H1 (cell line): ENCODE data around the gene CDK5R1. TPM values are rescaled to one million over a fixed set of nuclear protein-coding genes. Genes with fewer than 3 reads are reported as not detected.

Source experiments
- CTCF ChIA-PET: fragments of 300-600 bp; sonication (Branson Sonifier 250); formaldehyde crosslinking; loops from one replicate; lab custom pipeline; 2021; ENCODE audit not compliant: partially characterized antibody; lab: Charles Lee
- POLR2A ChIA-PET: fragments of 300-600 bp; sonication (Branson Sonifier 250); formaldehyde crosslinking; loops from one replicate; lab custom pipeline; 2021; ENCODE audit warnings: inconsistent platforms; ENCODE audit not compliant: partially characterized antibody; lab: Charles Lee
- DNase-seq, 2 experiments: peaks; one replicate each; pipeline versions ENCODE4 v3.0.0 to v3.0.0-alpha.2; 2010 to 2022; ENCODE audit warnings: low spot score in 2 of 2, low read depth in 1 of 2, mixed read lengths in 1 of 2
- FAIRE-seq: peaks from 2 replicates; lab custom pipeline; 2011; peaks lifted over from hg19 to GRCh38; lab: Jason Lieb, UNC
- H2AFZ ChIP-seq: 2 replicates; pipeline ENCODE4 v1.8.1; 2012; ENCODE audit warnings: low read length, inconsistent platforms
- H2AK5ac ChIP-seq: 2 replicates; pipeline ENCODE4 v1.6.1; 2013; ENCODE audit warnings: low read depth, low read length
- H2BK120ac ChIP-seq: replicated peaks from 2 replicates; pipeline ENCODE3; 2013; ENCODE audit warnings: low read depth, low read length, inconsistent platforms
- H2BK12ac ChIP-seq: 2 replicates; pipeline ENCODE4 v1.6.1; 2013; ENCODE audit warnings: low read depth, low read length
- H2BK15ac ChIP-seq: 2 replicates; pipeline ENCODE4 v1.6.1; 2013; ENCODE audit warnings: low read length
- H2BK20ac ChIP-seq: 2 replicates; pipeline ENCODE4 v1.6.1; 2013; ENCODE audit warnings: low read length
- H2BK5ac ChIP-seq: 2 replicates; pipeline ENCODE4 v1.6.1; 2013; ENCODE audit warnings: low read depth, low read length
- H3K14ac ChIP-seq: 2 replicates; pipeline ENCODE4 v1.6.1; 2013; ENCODE audit warnings: inconsistent platforms; ENCODE audit not compliant: insufficient read length
- H3K18ac ChIP-seq: 2 replicates; pipeline ENCODE4 v1.6.1; 2013; ENCODE audit warnings: low read length; ENCODE audit errors: extremely low read depth
- H3K23ac ChIP-seq: 2 replicates; pipeline ENCODE4 v1.6.1; 2013; ENCODE audit warnings: inconsistent platforms; ENCODE audit not compliant: insufficient read length
- H3K23me2 ChIP-seq: 2 replicates; pipeline ENCODE4 v1.6.1; 2013; ENCODE audit warnings: low read depth, low read length
- H3K27ac ChIP-seq: 2 replicates; pipeline ENCODE4 v1.6.1; 2011; ENCODE audit warnings: low read depth, low read length, inconsistent platforms
- H3K27me3 ChIP-seq, 4 experiments: replicated peaks in 1 of 4; 1 replicate in 1 of 4; 2 replicates in 3 of 4; pipeline versions ENCODE4 v1.6.1 to v1.8.1; 2011 to 2013; ENCODE audit warnings: low read length in 3 of 4, mild to moderate bottlenecking in 3 of 4, inconsistent platforms in 2 of 4, mixed read lengths in 2 of 4, moderate library complexity in 1 of 4; ENCODE audit not compliant: control insufficient read depth in 3 of 4, insufficient read depth in 3 of 4; ENCODE audit errors: extremely low read depth in 1 of 4
- H3K36me3 ChIP-seq, 4 experiments: 2 replicates each; pipeline versions ENCODE4 v1.6.1 to v1.8.1; 2011 to 2013; ENCODE audit warnings: mild to moderate bottlenecking in 4 of 4, low read length in 3 of 4, moderate library complexity in 2 of 4, control low read depth in 1 of 4, inconsistent platforms in 1 of 4; ENCODE audit not compliant: insufficient read depth in 4 of 4, control insufficient read depth in 2 of 4
- H3K4ac ChIP-seq: replicated peaks from 2 replicates; pipeline ENCODE3; 2013; ENCODE audit warnings: low read length, low read depth, mixed read lengths, inconsistent platforms; ENCODE audit not compliant: insufficient read length
- H3K4me1 ChIP-seq, 4 experiments: replicated peaks in 1 of 4; 1 replicate in 1 of 4; 2 replicates in 3 of 4; pipeline versions ENCODE4 v1.6.1 to v1.8.1; 2011 to 2013; ENCODE audit warnings: low read length in 3 of 4, inconsistent platforms in 2 of 4, mixed read lengths in 1 of 4; ENCODE audit not compliant: insufficient read depth in 4 of 4, control insufficient read depth in 3 of 4
- H3K4me2 ChIP-seq, 2 experiments: 2 replicates each; pipeline versions ENCODE4 v1.6.1 to v1.8.1; 2011 to 2013; ENCODE audit warnings: low read depth in 2 of 2, low read length in 2 of 2, control low read depth in 1 of 2, inconsistent platforms in 1 of 2, mild to moderate bottlenecking in 1 of 2; ENCODE audit not compliant: insufficient read depth in 1 of 2
- H3K4me3 ChIP-seq, 4 experiments: fragments of 200-600, 300-600 bp in 1 of 4; sonication (generic), shearing (Covaris generic), sonication (Bioruptor Twin) in 1 of 4; 2 replicates each; pipeline versions ENCODE4 v1.5.1 to v1.8.1; 2011 to 2016; ENCODE audit warnings: low read length in 4 of 4, low read depth in 3 of 4, control low read depth in 2 of 4, inconsistent platforms in 2 of 4, mild to moderate bottlenecking in 2 of 4, mixed read lengths in 1 of 4, moderate library complexity in 1 of 4; ENCODE audit not compliant: insufficient read depth in 2 of 4; ENCODE audit errors: extremely low read depth in 1 of 4
- H3K56ac ChIP-seq: replicated peaks from 2 replicates; pipeline ENCODE3; 2013; ENCODE audit warnings: low read depth, mild to moderate bottlenecking, mixed read lengths, low read length, inconsistent platforms; ENCODE audit not compliant: insufficient read length
- H3K79me1 ChIP-seq: 2 replicates; pipeline ENCODE4 v1.6.1; 2013; ENCODE audit warnings: low read depth, low read length, control low read depth
- H3K79me2 ChIP-seq, 2 experiments: 2 replicates each; pipeline versions ENCODE4 v1.6.1 to v1.8.1; 2012 to 2013; ENCODE audit warnings: low read length in 2 of 2, mild to moderate bottlenecking in 2 of 2, inconsistent platforms in 1 of 2; ENCODE audit not compliant: insufficient read depth in 2 of 2, control insufficient read depth in 1 of 2
- H3K9ac ChIP-seq, 4 experiments: replicated peaks in 1 of 4; 1 replicate in 1 of 4; 2 replicates in 3 of 4; pipeline versions ENCODE4 v1.6.1 to v1.8.1; 2011 to 2013; ENCODE audit warnings: low read depth in 3 of 4, low read length in 3 of 4, control low read depth in 2 of 4, mild to moderate bottlenecking in 2 of 4, moderate library complexity in 2 of 4, inconsistent platforms in 1 of 4; ENCODE audit errors: extremely low read depth in 1 of 4
- H3K9me3 ChIP-seq, 2 experiments: 2 replicates each; pipeline versions ENCODE4 v1.6.1 to v1.8.1; 2012 to 2013; ENCODE audit warnings: mild to moderate bottlenecking in 2 of 2, moderate library complexity in 2 of 2, control low read depth in 1 of 2, inconsistent platforms in 1 of 2, low read depth in 1 of 2, low read length in 1 of 2, mixed read lengths in 1 of 2; ENCODE audit not compliant: insufficient read depth in 2 of 2
- H4K20me1 ChIP-seq, 2 experiments: replicated peaks in 1 of 2; 2 replicates each; pipeline versions ENCODE3 to v1.8.1; 2011 to 2013; ENCODE audit warnings: inconsistent platforms in 2 of 2, low read length in 2 of 2, mild to moderate bottlenecking in 1 of 2; ENCODE audit not compliant: insufficient read depth in 2 of 2, control insufficient read depth in 1 of 2
- H4K5ac ChIP-seq: 2 replicates; pipeline ENCODE4 v1.6.1; 2013; ENCODE audit warnings: low read length, low read depth, mixed read lengths, inconsistent platforms; ENCODE audit not compliant: insufficient read length
- H4K8ac ChIP-seq: 2 replicates; pipeline ENCODE4 v1.8.0; 2013; ENCODE audit warnings: mild to moderate bottlenecking, moderate library complexity, low read length, inconsistent platforms; ENCODE audit not compliant: insufficient read depth; ENCODE audit errors: extremely low read depth
- H4K91ac ChIP-seq: replicated peaks from 2 replicates; pipeline ENCODE3; 2013; ENCODE audit warnings: low read length, mixed read lengths, inconsistent platforms; ENCODE audit not compliant: insufficient read length
- BACH1 ChIP-seq: IDR thresholded peaks from 2 replicates; pipeline ENCODE4 v1.6.1; 2012; ENCODE audit warnings: low read length, improper control_type of control experiment
- YY1 ChIP-seq: IDR thresholded peaks from 2 replicates; pipeline ENCODE4 v1.6.1; 2011; ENCODE audit warnings: low read depth, mild to moderate bottlenecking, low read length
- WGBS, 2 experiments: shearing (Covaris generic) in 1 of 2; methylation state at CpG; one replicate each; pipeline versions ENCODE4 v1.1.6 to v1.1.7; 2013 to 2015; ENCODE audit warnings: low lambda C conversion rate in 2 of 2, mixed read lengths in 2 of 2, inconsistent platforms in 1 of 2, low coverage in 1 of 2, missing lambda C conversion rate in 1 of 2; ENCODE audit not compliant: insufficient replicate concordance in 2 of 2, insufficient coverage in 1 of 2, insufficient read length in 1 of 2; ENCODE audit errors: extremely low coverage in 1 of 2, missing lambda C conversion rate in 1 of 2; 5-methylcytosine and 5-hydroxymethylcytosine counted together
- polyA plus RNA-seq, 7 experiments: library from polyadenylated mRNA; depleted of rRNA in 3 of 7; stranded (reverse) in 5 of 7; unstranded in 2 of 7; fragments of >200 nt in 5 of 7; fragments of 200-250 nt in 2 of 7; gene quantifications; 1 replicate in 5 of 7; 2 replicates in 1 of 7; 4 replicates in 1 of 7; pipeline versions ENCODE4 v1.2.1 to v1.2.3, GENCODE V29; 2011 to 2013; ENCODE audit warnings: missing spikeins in 2 of 7, mixed read lengths in 2 of 7
- total RNA-seq: library from RNA; stranded (reverse); fragmentation: NEBNext Ultra II Directional; extraction: Animal tissue kit (Norgen Biotek cat#: 25700); gene quantifications from 2 replicates; pipeline ENCODE4 v1.2.1, GENCODE V29; 2021

CDK5R1 gene
- total and polyA plus RNA-seq, 2 of the 8 experiments (the other 6 are each of a cell fraction or from before 2014, with no cell fraction given), result 2.7 to 9.9 TPM

DNA sequence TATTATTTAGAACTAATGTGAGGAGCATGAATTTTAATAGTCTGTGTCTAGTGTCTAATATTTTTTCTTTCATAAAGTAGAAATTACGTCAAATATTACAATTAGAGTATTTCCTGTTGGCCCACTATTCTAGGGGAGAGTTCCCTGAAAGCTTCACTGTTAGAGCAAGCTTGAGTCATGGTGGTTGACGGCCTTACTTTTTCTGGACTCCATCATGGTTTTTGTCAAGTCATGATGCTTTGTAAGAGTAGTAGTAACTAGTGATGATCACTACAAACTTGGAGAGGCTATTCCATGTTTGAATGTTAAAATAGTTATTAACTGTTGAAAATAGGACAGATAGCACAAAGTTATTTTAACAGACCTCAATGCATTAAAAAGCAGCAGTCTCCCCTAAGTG lies 40.8 kb upstream of the CDK5R1 start:
- ChIA-PET CTCF (interaction anchor here (1.1 to 4.8 kb wide), 3 partner anchors 17 to 27 kb away, joined by 3 to 47 read pairs (median 3); no protein-coding TSS in a partner anchor), POLR2A (interaction anchor here (1.0 to 3.3 kb wide), 7 partner anchors 38 to 175 kb away, joined by 3 to 15 read pairs (median 4); partner anchors contain the start of gene CDK5R1)
- Histone ChIP-seq H3K27me3 (peaks cover 0 to 2% (median 0%) of the 10 kb centered on the region in 4 experiments; a peak in 1 of 7 replicates), H3K79me2 (peaks cover 18 to 56% of the 10 kb centered on the region in 2 experiments), H2BK20ac (no peak overlapping the region), H3K23me2 (no peaks in the 10 kb centered on the region), H2BK12ac (no peak overlapping the region), H3K36me3 (peaks cover 0 to 38% (median 11%) of the 10 kb centered on the region in 4 experiments; a peak in 5 of 8 replicates), H2AFZ (no peak overlapping the region), H3K4me1 (peaks cover 0 to 4% (median 1%) of the 10 kb centered on the region in 4 experiments; a peak in 2 of 7 replicates), H4K8ac (no peak overlapping the region), H2AK5ac (no peak overlapping the region), H3K4ac (no peak overlapping the region), H2BK5ac (no peak overlapping the region), H2BK15ac (no peak overlapping the region), H3K9me3 (peaks cover 9% of the 10 kb centered on the region in 2 experiments; a peak in 3 of 4 replicates), H3K9ac (peak overlapping the region in 1 of 4 experiments; percentile 40; a peak in 1 of 7 replicates), H3K23ac (no peak overlapping the region), H4K91ac (no peak overlapping the region), H3K79me1 (no peaks in the 10 kb centered on the region; the same call in 1 of the 2 replicates), H3K56ac (no peak overlapping the region), H4K20me1 (peaks cover 3 to 6% of the 10 kb centered on the region in 2 experiments), H4K5ac (no peak overlapping the region), H3K18ac (no peak overlapping the region), H3K4me2 (peak overlapping the region; percentile 77 to 87), H2BK120ac (no peak overlapping the region), H3K14ac (no peak overlapping the region), H3K27ac (no peak overlapping the region), H3K4me3 (peak overlapping the region in 1 of 4 experiments; percentile 98; a peak in 3 of 8 replicates)
- WGBS, 2 experiments, result 83% methylated on average over 2 of the region's 2 CpGs; no CpG with 5 or more reads in 1 of the 2 experiments
- no peak for TF ChIP-seq YY1
- TF ChIP-seq BACH1, result peak; percentile 56; the same call in 1 of the 2 replicates
- DNase-seq, result no peak
- no peak for FAIRE-seq
